SH-SY5Y (cell line): ENCODE data around the gene ABCD4.

Experiments
- GATA2 ChIP-seq: IDR thresholded peaks from 2 replicates; pipeline ENCODE4 v1.6.1; 2011; ENCODE audit warnings: mild to moderate bottlenecking, low read depth, low read length
- GATA3 ChIP-seq: IDR thresholded peaks from 2 replicates; pipeline ENCODE4 v1.6.1; 2011; ENCODE audit warnings: low read depth, mild to moderate bottlenecking, low read length, moderate library complexity

ABCD4 gene

GRCh38 chr14:74302634-74303569 is at the start of gene ABCD4:
ABCD4 (minus strand) TSS chr14:74302934; CDS start chr14:74302912, 22 bp downstream.
- no peak for TF ChIP-seq GATA3
- no peak for TF ChIP-seq GATA2

- TF ChIP-seq GATA2 (no peak), GATA3 (no peak)
These were observed 48.2 kb upstream of the ABCD4 start for GRCh38 chr14:74350928-74351323.

GRCh38 chr14:74350211-74350927 is 47.6 kb upstream of the ABCD4 start:
- TF ChIP-seq GATA2 (no peak), GATA3 (no peak)

GRCh38 chr14:74349757-74350156 is 47.0 kb upstream of the ABCD4 start:
- TF ChIP-seq GATA3 (no peak), GATA2 (no peak)

GRCh38 chr14:74348735-74349463 is 46.2 kb upstream of the ABCD4 start:
- TF ChIP-seq GATA2: no peak
- no peak for TF ChIP-seq GATA3

- TF ChIP-seq GATA3 (no peak), GATA2 (no peak)
These were observed 45.6 kb upstream of the ABCD4 start, which contains the start of gene VRTN for GRCh38 chr14:74348241-74348734. VRTN (plus strand) TSS chr14:74348471; CDS start chr14:74356784, 8,313 bp downstream.

GRCh38 chr14:74347795-74348100 is 45.0 kb upstream of the ABCD4 start:
- no peak for TF ChIP-seq GATA2
- TF ChIP-seq GATA3: no peak

- no peak for TF ChIP-seq GATA3
- no peak for TF ChIP-seq GATA2
These were observed 44.5 kb upstream of the ABCD4 start for GRCh38 chr14:74347097-74347794.

GRCh38 chr14:74346341-74346740 is 43.6 kb upstream of the ABCD4 start:
- TF ChIP-seq GATA2 (no peak), GATA3 (no peak)

GRCh38 chr14:74333909-74334308 is 31.2 kb upstream of the ABCD4 start:
- no peak for TF ChIP-seq GATA3
- no peak for TF ChIP-seq GATA2

- TF ChIP-seq GATA2: no peak
- no peak for TF ChIP-seq GATA3
These were observed 23.8 kb upstream of the ABCD4 start for GRCh38 chr14:74326369-74327152.

- TF ChIP-seq GATA3: no peak
- TF ChIP-seq GATA2: no peak
These were observed 22.7 kb upstream of the ABCD4 start for GRCh38 chr14:74325446-74325845.

- TF ChIP-seq GATA3 (no peak), GATA2 (no peak)
These were observed 22.2 kb upstream of the ABCD4 start for GRCh38 chr14:74324931-74325361.
